Measurements from ENCODE around the gene MLLT3.

The MLLT3 gene

GRCh38 chr9:20624201-20625002 is 2.1 kb upstream of the MLLT3 start:
- FAIRE-seq: no peak

GRCh38 chr9:20623748-20624124 is 1.4 kb upstream of the MLLT3 start:
- no peak for FAIRE-seq

GRCh38 chr9:20623021-20623747 is 885 bp upstream of the MLLT3 start:
- FAIRE-seq: no peak

- FAIRE-seq: no peak
Measured at GRCh38 chr9:20621471-20622329, 599 bp downstream of the MLLT3 start.

- FAIRE-seq: no peak
Measured at GRCh38 chr9:20620650-20621470, 1.4 kb downstream of the MLLT3 start.

- FAIRE-seq: no peak
Measured at GRCh38 chr9:20619487-20620200, 2.7 kb downstream of the MLLT3 start.

GRCh38 chr9:20618361-20618802 is 3.9 kb downstream of the MLLT3 start:
- no peak for FAIRE-seq

GRCh38 chr9:20616808-20617207 is 5.5 kb downstream of the MLLT3 start:
- no peak for FAIRE-seq

GRCh38 chr9:20614602-20615216 is 7.6 kb downstream of the MLLT3 start:
- no peak for FAIRE-seq

- FAIRE-seq: no peak
Measured at GRCh38 chr9:20611691-20612287, 10.5 kb downstream of the MLLT3 start.

- FAIRE-seq: no peak
Measured at GRCh38 chr9:20610591-20610990, 11.7 kb downstream of the MLLT3 start.

- FAIRE-seq: no peak
Measured at GRCh38 chr9:20608582-20608981, 13.7 kb downstream of the MLLT3 start.

- FAIRE-seq: no peak
Measured at GRCh38 chr9:20606652-20607051, 15.6 kb downstream of the MLLT3 start.

- FAIRE-seq: no peak
Measured at GRCh38 chr9:20604562-20604961, 17.7 kb downstream of the MLLT3 start.

- FAIRE-seq: no peak
Measured at GRCh38 chr9:20603524-20604268, 18.6 kb downstream of the MLLT3 start.

- FAIRE-seq: no peak
Measured at GRCh38 chr9:20601292-20601691, 21.0 kb downstream of the MLLT3 start.

- no peak for FAIRE-seq
Measured at GRCh38 chr9:20599195-20599594, 23.1 kb downstream of the MLLT3 start.

- FAIRE-seq: no peak
Measured at GRCh38 chr9:20598367-20598766, 23.9 kb downstream of the MLLT3 start.

- no peak for FAIRE-seq
Measured at GRCh38 chr9:20597862-20598261, 24.4 kb downstream of the MLLT3 start.

- no peak for FAIRE-seq
Measured at GRCh38 chr9:20594608-20595007, 27.7 kb downstream of the MLLT3 start.
